ENCODE data around the gene ANXA5.

ANXA5 gene

GRCh38 chr4:121633653-121634052 is 63.1 kb downstream of the ANXA5 start:
- no peak for DNase-seq (ENCODE audit: low read depth)

DNA sequence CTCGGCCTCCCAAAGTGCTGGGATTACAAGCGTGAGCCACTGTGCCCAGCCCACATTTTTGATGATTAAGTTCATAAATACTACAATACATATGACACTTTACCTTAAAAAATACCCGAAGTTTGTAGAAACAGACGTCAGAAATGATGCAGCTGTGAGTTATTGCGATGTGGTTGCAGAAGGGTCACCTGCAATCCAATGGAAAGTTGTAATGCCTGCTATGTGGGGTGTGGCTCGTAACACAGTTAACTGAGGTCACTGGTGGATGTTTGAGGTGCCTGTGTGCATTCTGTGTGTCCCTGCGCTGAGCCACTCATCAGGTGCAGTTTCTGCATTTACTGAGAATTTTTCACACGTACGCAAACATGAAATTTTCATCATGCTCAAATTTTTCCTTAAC is 64.1 kb downstream of the ANXA5 start:
- no peak for DNase-seq (ENCODE audit: low read depth)

All from activated T-helper 1 cell treated with Interleukin-2 at 50 U/mL for 16 hours (primary cell).